Activated T-cell treated with anti-CD3 and anti-CD28 coated beads, Interleukin-2, amount 50 U/mL, for 72 hours (primary cell): ENCODE measurements around the gene SPAM1. TPM values are rescaled to one million over a fixed set of nuclear protein-coding genes. Genes with fewer than 3 reads are reported as not detected.
"Not testable (repeated sequence)": the region's sequence is repeated elsewhere in the genome, so short reads cannot be mapped to it uniquely, and the experiment has no call there.

ENCODE experiments used
- ATAC-seq, 2 donors: fragments of 150-1000 bp; cut with Tn5 transposase; replicated peaks in 1 of 2; 2 replicates each; pipeline ENCODE4 v1.10.0; 2021; ENCODE audit warnings: moderate library complexity in 2 of 2, mild to moderate bottlenecking in 1 of 2
- DNase-seq, 2 donors: peaks; one replicate each; pipeline ENCODE4 v3.0.0; 2021 to 2022; ENCODE audit warnings: mixed read lengths in 1 of 2
- H3K27ac Mint-ChIP-seq: one replicate; pipeline ENCODE4 v1.8.0; 2022; ENCODE audit warnings: mild to moderate bottlenecking, moderate library complexity, mixed read lengths
- H3K27me3 Mint-ChIP-seq: one replicate; pipeline ENCODE4 v1.8.0; 2022; ENCODE audit warnings: low read depth, mixed read lengths
- H3K36me3 Mint-ChIP-seq, 2 donors: one replicate each; pipeline ENCODE4 v1.8.0; 2022; ENCODE audit warnings: mixed read lengths in 2 of 2, mild to moderate bottlenecking in 1 of 2; ENCODE audit not compliant: insufficient read depth in 2 of 2
- H3K4me1 Mint-ChIP-seq: one replicate; pipeline ENCODE4 v1.8.0; 2022; ENCODE audit warnings: low read depth, mixed read lengths
- H3K4me3 Mint-ChIP-seq, 2 donors: one replicate each; pipeline ENCODE4 v1.8.0; 2022; ENCODE audit warnings: mild to moderate bottlenecking in 2 of 2, mixed read lengths in 2 of 2, moderate library complexity in 2 of 2
- H3K9me3 Mint-ChIP-seq, 2 donors: one replicate each; pipeline ENCODE4 v1.8.0; 2022; ENCODE audit warnings: mixed read lengths in 2 of 2
- total RNA-seq, 2 donors: library from RNA; stranded (reverse); gene quantifications; one replicate each; pipeline ENCODE4 v1.2.3, GENCODE V29; 2022

Gene SPAM1
- total RNA-seq, result not detected

- H3K4me1 Mint-ChIP-seq, result no peaks in the 10 kb centered on the region
- no peaks in the 10 kb centered on the region for H3K36me3 Mint-ChIP-seq
- no peak within 1 kb of the TSS for H3K27ac Mint-ChIP-seq
- H3K27me3 Mint-ChIP-seq, result peaks cover 28% of the 10 kb centered on the region
- ATAC-seq, result no peak
- DNase-seq, result no peak
- peaks cover 0 to 1% of the 10 kb centered on the region in 2 donors for H3K9me3 Mint-ChIP-seq
- H3K4me3 Mint-ChIP-seq, result no peak within 1 kb of the TSS
These were observed at the start of gene SPAM1 for GRCh38 chr7:123924941-123925340. Gene SPAM1, plus strand, starts transcription at chr7:123925241. Its CDS starts 28,330 bp downstream, at chr7:123953571.

- no peak overlapping the region for H3K27ac Mint-ChIP-seq
- DNase-seq, result no peak
- H3K36me3 Mint-ChIP-seq, result no peaks in the 10 kb centered on the region
- peaks cover 11% of the 10 kb centered on the region for H3K27me3 Mint-ChIP-seq
- H3K4me1 Mint-ChIP-seq, result no peaks in the 10 kb centered on the region
- H3K9me3 Mint-ChIP-seq, result no peaks in the 10 kb centered on the region
- no peak for ATAC-seq
- no peak overlapping the region for H3K4me3 Mint-ChIP-seq
These were observed 48.3 kb upstream of the SPAM1 start for GRCh38 chr7:123876557-123877256.

- ATAC-seq, result no peak
These were observed 45.4 kb upstream of the SPAM1 start for GRCh38 chr7:123879628-123880027.

GRCh38 chr7:123881300-123881699 lies 43.7 kb upstream of the SPAM1 start:
- peaks cover 20% of the 10 kb centered on the region for H3K27me3 Mint-ChIP-seq
- no peak overlapping the region for H3K27ac Mint-ChIP-seq
- ATAC-seq, result no peak
- H3K9me3 Mint-ChIP-seq, result no peaks in the 10 kb centered on the region
- no peaks in the 10 kb centered on the region for H3K36me3 Mint-ChIP-seq
- H3K4me1 Mint-ChIP-seq, result no peaks in the 10 kb centered on the region
- H3K4me3 Mint-ChIP-seq, result no peak overlapping the region
- DNase-seq, result no peak

More at GRCh38 chr7:123879628-123880027, 45.4 kb upstream of the SPAM1 start:
- no peak for DNase-seq
- no peaks in the 10 kb centered on the region for H3K4me1 Mint-ChIP-seq
- no peaks in the 10 kb centered on the region for H3K9me3 Mint-ChIP-seq
- no peak overlapping the region for H3K4me3 Mint-ChIP-seq
- peaks cover 23% of the 10 kb centered on the region for H3K27me3 Mint-ChIP-seq
- no peaks in the 10 kb centered on the region for H3K36me3 Mint-ChIP-seq
- no peak overlapping the region for H3K27ac Mint-ChIP-seq

- Mint-ChIP-seq H3K36me3 (no peaks in the 10 kb centered on the region), H3K27ac (no peak overlapping the region), H3K4me3 (no peak overlapping the region), H3K27me3 (peaks cover 26% of the 10 kb centered on the region), H3K4me1 (no peaks in the 10 kb centered on the region), H3K9me3 (no peaks in the 10 kb centered on the region)
- no peak for DNase-seq
- no peak for ATAC-seq
These were observed 41.9 kb upstream of the SPAM1 start for GRCh38 chr7:123883154-123883553.

GRCh38 chr7:123888192-123888591 lies 36.8 kb upstream of the SPAM1 start:
- Mint-ChIP-seq H3K27me3 (peaks cover 25% of the 10 kb centered on the region), H3K4me1 (no peaks in the 10 kb centered on the region), H3K4me3 (no peak overlapping the region), H3K9me3 (no peaks in the 10 kb centered on the region), H3K27ac (no peak overlapping the region), H3K36me3 (peaks cover 0 to 2% of the 10 kb centered on the region in 2 donors)
- DNase-seq (no peak), ATAC-seq (no peak)

- H3K9me3 Mint-ChIP-seq, H3K4me1 Mint-ChIP-seq, ATAC-seq, H3K27ac Mint-ChIP-seq, DNase-seq, H3K4me3 Mint-ChIP-seq, H3K36me3 Mint-ChIP-seq, H3K27me3 Mint-ChIP-seq: not testable (repeated sequence)
These were observed 30.3 kb upstream of the SPAM1 start for GRCh38 chr7:123894753-123895152.

GRCh38 chr7:123901101-123901500 lies 23.9 kb upstream of the SPAM1 start:
- ATAC-seq (no peak), DNase-seq (no peak)
- H3K27me3 Mint-ChIP-seq, result no peaks in the 10 kb centered on the region
- no peaks in the 10 kb centered on the region for H3K4me1 Mint-ChIP-seq
- H3K36me3 Mint-ChIP-seq, result no peaks in the 10 kb centered on the region
- no peak overlapping the region for H3K27ac Mint-ChIP-seq
- H3K4me3 Mint-ChIP-seq, result no peak overlapping the region
- H3K9me3 Mint-ChIP-seq, result peaks cover 2 to 3% of the 10 kb centered on the region in 2 donors

GRCh38 chr7:123905714-123906113 lies 19.3 kb upstream of the SPAM1 start:
- no peaks in the 10 kb centered on the region for H3K4me1 Mint-ChIP-seq

GRCh38 chr7:123916240-123916724 lies 8.8 kb upstream of the SPAM1 start:
- no peak for DNase-seq

More at GRCh38 chr7:123905714-123906113, 19.3 kb upstream of the SPAM1 start:
- Mint-ChIP-seq H3K36me3 (no peaks in the 10 kb centered on the region), H3K27me3 (no peaks in the 10 kb centered on the region), H3K9me3 (peaks cover 0 to 1% of the 10 kb centered on the region in 2 donors), H3K27ac (no peak overlapping the region), H3K4me3 (no peak overlapping the region)
- ATAC-seq, result no peak
- no peak for DNase-seq

GRCh38 chr7:123917878-123918277 lies 7.2 kb upstream of the SPAM1 start:
- Mint-ChIP-seq H3K4me3 (no peak overlapping the region), H3K36me3 (no peaks in the 10 kb centered on the region)
- no peak for DNase-seq

More at GRCh38 chr7:123916240-123916724, 8.8 kb upstream of the SPAM1 start:
- Mint-ChIP-seq H3K27me3 (peaks cover 7% of the 10 kb centered on the region), H3K27ac (no peak overlapping the region), H3K36me3 (no peaks in the 10 kb centered on the region), H3K4me1 (no peaks in the 10 kb centered on the region), H3K4me3 (no peak overlapping the region), H3K9me3 (peaks cover 0 to 1% of the 10 kb centered on the region in 2 donors)
- no peak for ATAC-seq

GRCh38 chr7:123918309-123918708 lies 6.7 kb upstream of the SPAM1 start:
- no peak overlapping the region for H3K4me3 Mint-ChIP-seq
- no peaks in the 10 kb centered on the region for H3K4me1 Mint-ChIP-seq
- H3K27me3 Mint-ChIP-seq, result peaks cover 7% of the 10 kb centered on the region
- ATAC-seq, result no peak
- DNase-seq, result no peak
- no peaks in the 10 kb centered on the region for H3K36me3 Mint-ChIP-seq
- no peak overlapping the region for H3K27ac Mint-ChIP-seq
- H3K9me3 Mint-ChIP-seq, result peaks cover 0 to 1% of the 10 kb centered on the region in 2 donors

More at GRCh38 chr7:123917878-123918277, 7.2 kb upstream of the SPAM1 start:
- ATAC-seq, result no peak
- peaks cover 7% of the 10 kb centered on the region for H3K27me3 Mint-ChIP-seq
- peaks cover 0 to 1% of the 10 kb centered on the region in 2 donors for H3K9me3 Mint-ChIP-seq
- H3K4me1 Mint-ChIP-seq, result no peaks in the 10 kb centered on the region
- H3K27ac Mint-ChIP-seq, result no peak overlapping the region

GRCh38 chr7:123923599-123923998 lies 1.4 kb upstream of the SPAM1 start:
- Mint-ChIP-seq H3K27me3 (peaks cover 28% of the 10 kb centered on the region), H3K4me3 (no peak overlapping the region), H3K27ac (no peak overlapping the region), H3K36me3 (no peaks in the 10 kb centered on the region), H3K9me3 (peaks cover 0 to 1% of the 10 kb centered on the region in 2 donors), H3K4me1 (no peaks in the 10 kb centered on the region)
- DNase-seq (no peak), ATAC-seq (no peak)

- no peaks in the 10 kb centered on the region for H3K9me3 Mint-ChIP-seq
- H3K36me3 Mint-ChIP-seq, result no peaks in the 10 kb centered on the region
- H3K4me1 Mint-ChIP-seq, result no peaks in the 10 kb centered on the region
- DNase-seq (no peak), ATAC-seq (no peak)
- H3K27me3 Mint-ChIP-seq, result peaks cover 22% of the 10 kb centered on the region
- H3K4me3 Mint-ChIP-seq, result no peak overlapping the region
- no peak overlapping the region for H3K27ac Mint-ChIP-seq
These were observed 4.1 kb downstream of the SPAM1 start for GRCh38 chr7:123929107-123929506.
